Stimulated activated CD8-positive, alpha-beta memory T cell treated with anti-CD3 and anti-CD28 coated beads, Interleukin-12 subunit alpha, Interleukin-12 subunit beta, amount 100 ng/mL, for 1 hour (primary cell): Measurements from ENCODE around the gene AKR7A3.
"Not testable (repeated sequence)": the region's sequence is repeated elsewhere in the genome, so short reads cannot be mapped to it uniquely, and the experiment has no call there.

ENCODE experiments used
- DNase-seq: peaks from one replicate; pipeline ENCODE4 v3.0.0-alpha.2; 2020; ENCODE audit warnings: low read depth

AKR7A3 gene

DNA sequence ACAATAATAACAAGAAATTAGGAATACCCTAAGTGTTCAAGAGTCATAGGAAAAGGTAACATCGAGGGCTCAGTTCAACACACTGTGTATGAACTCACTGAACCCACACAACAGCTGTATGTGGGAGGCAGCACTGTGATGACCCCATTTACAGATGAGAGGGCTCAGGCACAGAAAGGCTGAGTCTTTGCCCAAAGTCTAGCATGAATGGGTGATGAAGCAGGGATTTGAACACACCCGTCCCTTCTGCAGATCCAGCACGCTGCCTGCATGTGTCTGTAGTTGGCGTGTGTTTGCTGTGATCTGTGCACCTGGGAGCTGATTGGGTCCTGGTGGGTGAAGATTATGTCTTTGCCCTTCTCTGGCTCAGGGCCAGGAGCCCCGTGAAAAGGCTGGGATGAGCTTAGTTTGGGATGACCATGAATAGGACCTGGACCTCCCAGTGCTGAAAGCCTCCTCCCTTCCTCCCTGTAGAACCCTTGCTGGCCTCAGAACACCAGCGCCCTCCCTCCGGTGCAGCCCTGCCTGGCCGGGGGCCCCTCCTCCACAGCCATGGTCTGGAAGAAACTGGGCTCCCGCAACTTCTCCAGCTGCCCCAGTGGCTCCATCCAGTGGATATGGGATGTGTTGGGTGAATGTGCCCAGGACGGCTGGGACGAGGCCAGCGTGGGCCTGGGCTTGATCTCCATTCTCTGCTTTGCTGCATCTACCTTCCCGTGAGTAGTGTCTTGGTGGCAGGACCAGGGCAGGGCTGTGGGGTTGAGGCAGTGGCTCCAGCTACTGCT is 28.7 kb upstream of the AKR7A3 start:
- DNase-seq = no peak

DNA sequence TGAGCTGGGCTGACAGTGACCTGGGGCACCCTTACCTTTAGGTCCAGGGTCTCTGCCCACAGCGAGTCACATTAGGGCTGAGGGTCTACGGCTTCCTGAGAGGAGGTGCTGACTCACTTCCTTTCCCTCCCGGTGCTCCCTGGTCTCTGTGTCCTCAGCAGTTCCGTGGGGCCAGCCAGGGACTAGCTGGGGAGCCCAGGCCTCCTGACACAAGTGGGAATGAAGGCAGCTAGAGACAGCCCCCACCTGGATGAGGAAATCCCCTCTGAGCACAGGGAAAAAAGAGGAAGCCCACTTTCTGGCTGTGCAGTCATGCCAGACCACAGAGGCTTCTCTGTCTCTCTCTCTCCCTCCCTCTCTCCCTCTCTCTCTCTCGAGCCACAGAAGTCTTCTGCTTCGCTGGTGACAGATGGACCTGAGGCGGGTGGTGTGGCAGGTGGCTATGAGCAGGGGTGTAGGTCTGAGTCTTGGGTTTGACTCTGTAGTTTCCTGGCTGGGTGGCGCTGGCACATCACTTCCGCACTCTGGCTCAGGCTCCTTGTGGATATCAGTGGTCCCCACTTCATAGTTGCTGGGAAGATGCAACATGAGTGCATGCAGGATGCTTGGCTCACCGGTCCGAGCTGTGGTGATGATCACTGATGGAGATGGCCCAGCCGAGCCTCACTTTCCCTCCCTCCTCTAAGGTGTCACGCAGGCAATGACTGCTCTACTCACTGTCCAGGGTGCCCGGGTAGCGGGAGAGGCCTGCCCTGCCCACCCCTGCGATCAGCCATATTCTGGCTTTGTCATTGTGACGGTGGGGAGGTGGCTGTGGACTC is 27.0 kb upstream of the AKR7A3 start:
- no peak for DNase-seq

DNA sequence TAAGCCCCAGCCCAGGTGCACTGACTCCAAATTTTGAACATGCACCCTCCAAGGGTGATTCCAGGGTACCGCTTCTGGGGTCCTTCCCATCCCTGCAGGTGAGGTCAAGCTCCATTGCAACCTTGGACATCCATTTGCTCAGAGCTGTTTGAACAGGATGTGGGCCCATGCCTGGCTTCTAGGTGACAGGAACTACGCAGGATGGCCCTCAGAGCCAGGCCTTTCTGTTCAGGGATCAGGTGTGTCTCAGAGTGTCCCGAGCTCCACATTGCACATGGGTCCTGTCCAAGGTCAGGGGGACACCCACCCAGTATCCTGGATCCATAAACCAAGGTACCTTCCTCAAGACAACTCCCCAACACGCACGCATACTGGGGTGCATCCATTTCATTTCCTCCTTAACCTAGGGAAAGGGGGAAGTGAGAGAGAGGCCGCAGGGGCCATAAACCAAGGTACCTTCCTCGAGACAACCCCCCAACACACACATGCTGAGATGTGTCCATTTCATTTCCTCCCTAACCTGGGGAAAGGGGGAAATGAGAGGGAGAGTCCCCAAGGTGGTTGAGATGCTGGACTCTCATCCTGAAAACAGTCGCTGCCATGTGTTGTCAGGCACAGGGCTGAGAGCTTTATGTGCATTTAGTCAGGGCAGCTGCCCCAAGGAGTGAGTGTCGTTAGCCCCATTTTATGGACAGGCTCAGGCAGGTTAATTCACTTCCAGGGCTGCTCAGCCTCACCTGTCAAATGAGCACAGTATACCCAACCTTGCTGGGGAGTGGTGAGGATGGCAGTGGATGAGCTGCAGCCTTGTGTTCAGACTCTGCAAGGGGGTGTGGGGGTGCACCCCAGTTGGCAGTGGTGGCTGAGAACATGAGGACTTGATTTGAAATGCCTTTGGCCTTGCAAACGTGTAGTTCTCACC is 25.7 kb upstream of the AKR7A3 start:
- no peak for DNase-seq

DNA sequence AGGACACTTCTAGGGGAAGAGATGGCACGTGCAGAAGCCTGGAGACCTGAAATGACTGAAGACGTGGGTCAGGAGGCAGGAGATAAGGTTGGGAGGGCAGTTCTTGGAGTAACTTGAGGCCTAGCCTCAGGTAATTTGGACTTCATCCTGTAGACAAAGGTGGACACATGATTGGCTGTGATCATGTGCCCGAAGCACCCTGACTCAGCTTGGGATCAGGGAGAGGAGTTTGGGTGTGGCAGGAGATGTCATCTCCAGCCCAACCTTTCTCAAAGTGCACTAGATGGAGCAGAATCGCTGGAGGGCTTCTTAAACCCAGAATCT is 25.0 kb upstream of the AKR7A3 start:
- DNase-seq = no peak

DNA sequence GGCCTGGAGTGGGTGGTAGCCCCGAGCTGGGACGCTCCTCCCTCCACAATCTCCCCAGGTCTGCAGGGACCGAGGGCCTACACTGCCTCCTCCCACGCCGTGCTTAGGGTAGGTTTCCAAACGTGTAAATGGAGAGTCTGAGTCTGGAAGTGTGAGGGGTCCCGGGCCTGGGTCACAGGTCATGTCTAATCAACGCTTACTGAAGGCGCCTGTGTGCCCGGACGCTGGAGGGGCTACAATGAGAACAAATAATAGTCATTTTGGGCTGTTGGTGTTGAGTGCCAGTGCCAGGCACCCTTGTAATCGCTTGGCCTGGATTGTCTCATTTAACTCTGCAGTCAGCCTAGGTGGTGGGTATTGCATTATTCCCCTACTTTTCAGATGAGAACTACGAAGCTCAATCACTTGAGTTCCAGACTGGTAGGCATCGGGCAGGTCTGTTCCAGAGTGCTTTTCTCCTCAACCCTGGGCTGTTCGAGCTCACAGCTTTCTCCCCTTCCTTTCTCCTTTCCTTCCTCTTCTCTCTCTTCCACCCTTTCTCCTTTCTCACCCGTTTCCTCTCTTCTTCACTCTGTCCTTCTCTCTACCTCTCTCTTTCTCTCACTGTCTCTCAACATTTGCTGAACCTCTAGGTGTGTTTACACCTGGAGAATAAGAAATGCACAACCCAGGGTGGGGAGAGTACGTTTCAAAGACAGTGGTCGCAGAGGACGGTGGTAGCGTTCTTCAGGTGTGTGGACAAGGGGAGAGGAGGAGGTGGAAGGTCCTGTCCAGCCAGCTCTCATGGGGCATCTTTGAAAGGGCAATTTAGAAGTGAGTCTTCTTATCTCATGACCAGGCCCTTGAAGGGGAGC is 24.4 kb upstream of the AKR7A3 start:
- no peak for DNase-seq

DNA sequence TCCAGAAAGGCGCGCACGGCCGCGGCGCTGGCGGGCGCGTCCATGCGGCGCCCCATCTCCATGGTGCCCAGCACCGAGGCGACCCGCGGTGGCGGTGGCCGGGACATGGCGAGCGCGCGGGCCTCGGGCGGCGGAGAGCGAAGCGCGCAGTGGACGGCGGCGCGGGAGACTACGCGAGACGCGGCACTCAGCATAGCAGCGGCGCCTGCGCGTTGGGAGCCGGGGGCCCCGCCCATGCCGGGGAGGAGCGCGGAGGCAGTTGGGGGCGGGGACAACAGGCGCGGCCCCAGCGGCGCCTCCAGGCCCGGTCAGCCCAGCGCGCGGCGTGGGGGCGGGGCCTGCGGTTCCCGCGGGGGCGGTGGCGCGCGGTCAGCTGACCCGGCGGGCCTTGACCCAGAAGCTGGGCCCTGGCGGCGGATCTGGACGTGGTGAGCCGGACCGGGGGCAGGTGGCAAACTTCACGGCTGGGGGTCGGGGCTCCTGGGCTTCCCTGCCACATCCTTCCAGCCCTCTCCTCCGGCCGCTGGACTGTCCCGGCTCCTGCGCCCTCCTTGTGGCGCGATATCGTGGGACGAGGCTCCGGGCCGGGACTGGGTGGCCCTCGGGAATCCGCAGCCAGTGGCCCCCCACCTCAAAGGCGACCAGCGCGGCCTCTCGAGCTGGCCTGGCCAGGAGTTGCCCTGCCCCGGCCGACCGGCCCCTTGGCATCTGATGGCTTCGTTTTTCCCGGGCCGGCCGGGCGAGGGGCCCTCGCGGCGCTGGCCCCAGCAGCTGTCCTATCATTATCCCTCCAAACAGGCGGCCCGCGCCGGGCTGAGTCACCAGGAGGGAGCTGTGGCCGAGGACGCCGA is 23.6 kb upstream of the AKR7A3 start, which contains the start of the genes AKR7A2 and SLC66A1:
AKR7A2 (minus strand) TSS at position 214 of the 851 bp plus-strand sequence; CDS start at position 194, 20 bp downstream.
SLC66A1 (plus strand) TSS at position 396 of the 851 bp plus-strand sequence. CDS start 5,352 bp downstream, outside the sequence.
- DNase-seq = peak; percentile 83

DNA sequence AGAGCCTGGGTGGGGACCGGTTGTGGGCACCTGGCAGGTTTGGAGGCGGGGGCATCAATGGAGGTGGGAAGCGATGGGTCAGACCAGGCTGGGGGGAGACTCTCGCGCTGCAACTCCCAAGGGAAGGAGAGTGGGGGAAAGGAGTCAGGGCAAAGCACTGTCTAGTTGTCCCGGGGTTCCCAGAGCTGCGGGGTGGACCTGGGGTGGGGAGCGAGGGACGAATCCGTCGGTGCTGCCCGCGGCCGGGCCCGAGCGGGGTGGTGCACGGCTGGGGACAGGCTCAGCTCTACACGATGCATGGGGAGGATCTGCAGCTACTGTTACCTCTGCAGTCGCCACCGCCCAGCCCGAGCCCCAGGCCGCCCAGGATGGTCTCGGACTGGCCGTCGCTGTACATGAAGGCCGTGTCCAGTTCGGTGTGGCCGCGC is 22.9 kb upstream of the AKR7A3 start:
- DNase-seq = no peak

DNA sequence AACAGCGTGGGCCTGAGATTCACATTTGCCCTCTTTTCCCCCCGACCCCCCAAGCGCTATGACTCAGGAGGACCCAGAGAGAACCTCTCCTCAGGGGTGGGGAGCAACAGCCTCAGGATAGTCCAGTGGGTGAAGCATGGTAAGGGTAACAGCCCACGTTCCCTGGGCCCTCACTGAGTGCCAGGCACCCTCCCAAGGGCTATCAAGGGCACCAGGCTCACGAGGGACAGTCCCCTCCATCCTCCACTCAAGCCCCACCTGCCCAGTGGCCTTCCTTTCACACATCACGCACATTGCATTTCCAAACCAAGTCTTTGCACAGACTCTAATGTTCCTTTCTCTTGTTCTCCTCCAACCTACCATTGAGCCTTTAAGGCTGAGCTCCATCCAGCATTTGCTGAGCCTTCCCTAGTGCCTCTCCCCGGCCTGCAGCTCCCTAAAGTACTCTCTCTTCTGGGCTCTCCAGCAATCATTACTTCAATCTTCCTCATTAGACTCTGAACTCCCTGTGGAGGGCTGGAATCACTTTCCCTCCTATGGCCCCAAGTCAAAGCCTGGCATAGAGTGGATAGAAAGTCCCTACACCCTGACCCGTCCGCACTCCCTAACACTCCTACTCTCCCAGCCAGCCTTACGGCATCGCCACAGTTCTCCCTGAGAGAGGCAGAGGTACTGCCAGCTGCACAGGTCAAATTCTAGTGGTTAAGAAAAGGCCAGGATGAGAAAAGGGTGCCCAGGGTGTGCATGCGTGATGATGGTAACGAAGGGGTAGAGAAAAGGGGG is 22.3 kb upstream of the AKR7A3 start:
- DNase-seq = no peak

DNA sequence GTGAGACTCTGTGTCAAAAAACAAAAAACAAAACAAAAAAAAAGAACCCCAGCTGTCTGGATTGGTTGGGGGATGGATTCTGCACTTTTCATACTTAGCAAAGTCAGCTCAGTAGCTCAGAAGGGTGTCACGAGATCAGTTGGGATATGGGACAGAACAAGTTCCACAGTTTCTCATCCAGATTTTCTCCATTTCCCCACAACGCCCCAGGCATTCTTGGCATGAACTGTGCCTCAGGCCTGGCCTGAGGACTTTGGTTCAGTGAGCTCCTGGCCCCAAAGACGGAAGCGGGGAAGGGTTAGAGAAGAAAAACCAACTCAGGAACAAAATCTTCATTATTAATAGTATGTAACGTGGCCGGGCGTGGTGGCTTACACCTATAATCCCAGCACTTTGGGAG is 21.5 kb upstream of the AKR7A3 start:
- DNase-seq = no peak

DNA sequence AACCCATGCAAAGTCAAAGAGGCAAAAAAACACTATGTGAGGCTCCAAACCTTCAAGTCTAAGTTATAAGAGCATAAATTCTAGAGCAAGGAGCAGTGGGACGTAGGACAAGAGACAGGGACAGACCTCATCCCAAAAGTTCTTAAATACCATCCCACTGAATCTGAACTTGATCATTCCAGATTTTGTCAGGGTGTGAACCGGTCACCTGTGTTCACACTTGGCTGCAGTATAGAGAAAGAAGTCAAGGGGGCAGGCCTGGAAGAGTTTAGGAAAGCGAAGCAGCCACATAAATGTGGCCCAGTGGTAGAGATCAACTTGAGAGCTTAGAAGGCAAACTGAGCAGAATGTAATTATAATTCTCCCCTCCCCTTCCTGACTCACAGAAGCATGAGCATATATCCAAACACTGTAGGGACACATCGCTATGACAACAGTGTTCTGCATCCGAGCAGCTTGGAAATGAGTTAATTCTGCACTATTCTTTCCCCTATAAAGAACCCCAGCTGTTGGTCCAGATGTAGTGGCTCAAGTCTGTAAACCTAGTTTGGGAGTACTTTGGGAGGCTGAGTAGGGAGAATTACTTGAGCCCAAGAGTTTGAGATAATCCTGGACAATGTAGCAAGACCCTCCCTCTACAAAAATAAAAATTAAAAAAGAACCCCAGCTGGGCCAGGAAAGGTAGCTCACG is 20.7 kb upstream of the AKR7A3 start:
- no peak for DNase-seq

DNA sequence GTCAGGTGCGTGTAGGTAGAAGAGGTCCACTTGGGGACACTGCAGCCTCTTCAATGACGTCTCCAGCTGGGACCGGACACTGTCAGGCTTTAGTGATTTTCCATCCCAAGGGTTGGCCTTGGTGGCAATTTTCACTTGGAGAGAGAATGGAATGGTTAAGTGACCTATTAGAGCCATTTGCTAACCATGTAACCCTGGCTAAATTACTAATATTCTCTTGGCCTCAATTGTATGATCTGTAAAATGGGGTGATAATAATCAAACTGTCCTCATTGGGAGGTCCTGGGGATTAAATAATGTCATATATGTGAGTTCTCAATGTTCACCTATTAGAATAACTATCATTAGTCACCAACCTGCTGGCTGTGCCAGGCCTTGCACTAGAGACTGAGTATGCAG is 19.9 kb upstream of the AKR7A3 start:
- DNase-seq = no peak

DNA sequence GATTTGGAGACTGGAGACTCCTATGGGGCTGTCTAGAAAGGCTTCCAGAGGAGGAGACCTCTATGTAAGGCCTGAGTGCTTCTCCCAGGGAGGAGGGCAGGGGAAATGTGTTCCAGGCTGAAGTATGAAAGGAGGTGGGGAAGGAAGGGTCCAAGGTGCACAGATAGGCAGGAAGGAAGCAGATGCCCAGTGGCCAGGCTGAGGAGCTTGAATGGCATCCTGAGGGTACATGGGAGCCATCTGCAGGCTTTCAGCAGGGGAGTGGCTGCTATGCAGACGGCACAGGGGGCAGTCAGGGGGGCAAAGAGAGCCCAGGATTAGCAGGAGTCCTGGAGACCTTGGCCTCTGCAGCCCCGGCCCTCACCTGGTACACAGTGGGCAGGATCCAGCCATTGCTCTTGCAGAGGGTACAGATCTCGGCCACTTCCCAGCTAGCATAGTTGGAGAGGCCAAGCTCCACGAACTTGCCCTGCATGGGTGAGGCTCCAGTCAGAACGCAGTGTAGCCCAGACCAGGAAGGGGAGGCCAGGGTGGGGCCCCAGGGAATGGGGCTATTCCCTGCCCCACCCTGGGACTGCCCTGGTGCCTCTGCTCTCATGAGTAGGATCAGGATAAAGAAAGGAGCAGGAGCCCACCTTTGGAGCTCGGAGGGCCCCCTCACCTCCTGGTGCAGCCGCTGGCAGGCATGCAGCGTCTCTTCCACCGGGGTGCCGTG is 19.4 kb upstream of the AKR7A3 start:
- no peak for DNase-seq

DNA sequence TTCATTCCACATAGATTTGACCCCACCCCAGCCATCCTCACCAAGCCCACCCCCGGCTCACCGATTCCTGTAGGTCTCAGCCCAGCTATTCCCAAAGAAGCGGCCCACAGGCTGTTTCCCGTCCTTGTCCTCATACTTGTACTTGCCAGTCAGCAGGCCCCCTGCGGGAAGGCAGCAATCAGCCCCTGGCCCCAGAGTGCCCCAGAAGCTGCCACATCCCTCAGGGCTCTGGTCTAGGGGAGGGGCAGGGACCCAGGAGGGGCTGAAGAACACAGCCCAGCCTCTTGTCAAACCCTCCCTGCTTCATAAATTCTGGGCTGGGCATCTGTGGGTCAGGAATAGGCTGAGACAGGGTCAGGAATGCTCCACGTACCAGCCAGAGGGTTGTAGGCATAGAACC is 18.4 kb upstream of the AKR7A3 start:
- DNase-seq = no peak

DNA sequence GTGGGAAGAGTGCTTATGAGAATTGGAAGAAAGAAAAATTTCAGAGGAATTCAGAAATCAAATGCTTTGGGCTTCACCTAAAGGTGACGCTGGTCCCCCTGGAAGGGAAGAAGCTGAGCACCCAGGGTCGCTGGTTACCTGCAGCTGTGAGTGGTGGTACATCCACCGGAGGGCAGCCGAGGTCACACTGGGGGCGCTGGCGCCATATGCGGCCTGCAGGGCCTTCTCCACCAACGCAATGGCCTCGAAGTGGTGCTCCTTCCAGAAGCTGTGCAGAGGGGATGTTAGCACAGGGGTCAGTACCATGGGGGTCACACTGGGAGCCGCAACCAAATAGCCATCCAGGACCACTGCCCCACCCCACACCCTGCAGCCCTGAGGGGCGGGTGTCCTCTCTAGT is 17.3 kb upstream of the AKR7A3 start:
- DNase-seq = no peak

DNA sequence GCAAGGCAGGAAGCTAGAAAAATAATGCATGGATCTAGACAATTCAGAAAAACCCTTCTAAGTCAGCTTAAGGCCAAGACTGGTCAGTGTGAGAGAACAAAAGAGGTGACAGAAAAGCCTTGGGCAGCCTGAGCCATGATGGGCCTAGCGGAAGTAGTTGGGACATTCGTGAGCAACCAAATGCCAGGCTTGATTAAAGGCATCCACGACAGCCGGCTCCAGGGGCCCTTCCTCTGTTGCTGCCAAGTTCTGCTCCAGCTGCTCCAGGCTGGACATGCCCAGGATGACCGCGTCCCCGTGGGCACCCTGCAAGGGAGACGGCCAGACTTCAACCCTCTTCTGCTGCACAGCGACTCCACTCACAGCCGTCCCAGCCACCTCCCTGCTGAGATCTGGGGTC is 15.5 kb upstream of the AKR7A3 start:
- not testable (repeated sequence) for DNase-seq

DNA sequence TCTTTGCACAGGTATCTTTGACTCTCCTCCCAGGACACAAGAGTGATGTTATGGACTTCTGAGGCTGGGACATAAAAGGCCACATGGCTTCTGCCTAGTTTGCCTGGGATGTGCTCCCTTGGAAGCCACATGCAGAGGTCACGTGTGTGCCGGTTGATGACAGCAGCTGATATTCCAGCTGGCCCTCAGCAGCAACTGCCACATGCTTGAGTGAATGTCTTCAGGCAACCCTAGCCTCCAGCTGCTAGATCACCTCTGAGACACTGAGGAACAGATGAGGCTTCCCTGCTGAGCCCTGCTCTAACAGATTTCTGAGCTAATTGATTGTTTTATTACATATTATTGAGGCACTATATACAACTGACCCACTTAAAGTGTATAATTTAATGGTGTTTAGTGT is 11.6 kb upstream of the AKR7A3 start:
- DNase-seq = no peak

DNA sequence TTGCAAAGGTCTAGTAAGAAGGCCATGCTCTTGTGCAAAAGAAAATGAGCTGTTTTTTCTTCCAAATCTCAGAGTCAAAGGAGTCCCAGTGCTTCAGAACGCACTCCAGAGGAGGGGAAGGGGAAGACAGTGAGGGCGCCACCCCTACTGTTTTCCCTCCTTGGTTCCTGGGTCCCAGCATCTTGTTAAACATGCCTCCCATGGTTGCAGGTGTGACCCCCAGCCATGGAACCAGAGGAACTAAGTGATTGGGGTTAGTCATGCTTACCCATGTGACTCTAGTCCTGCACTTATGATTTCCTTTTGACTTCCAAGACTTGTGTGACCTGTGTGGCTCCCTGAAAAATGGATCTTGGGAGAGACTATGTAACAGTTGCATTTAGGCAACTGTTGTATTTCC is 6.1 kb upstream of the AKR7A3 start:
- no peak for DNase-seq

DNA sequence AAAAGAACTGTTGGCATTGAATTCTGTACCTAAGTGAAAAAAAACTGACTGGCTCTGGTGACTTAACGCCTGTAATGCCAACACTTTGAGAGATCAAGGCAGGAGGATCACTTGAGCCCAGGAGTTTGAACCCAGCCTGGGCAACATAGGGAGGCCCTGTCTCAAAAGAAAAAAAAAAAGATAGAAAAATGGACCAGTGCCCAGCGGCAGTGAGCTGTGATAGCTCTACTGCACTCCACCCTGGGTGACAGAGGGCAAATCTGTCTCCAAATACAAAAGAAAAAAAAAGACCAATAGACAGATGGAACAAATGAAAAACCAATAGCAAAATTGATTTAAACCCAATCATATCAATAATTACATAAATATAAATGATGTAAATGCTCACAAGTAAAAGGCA is 674 bp upstream of the AKR7A3 start:
- no peak for DNase-seq
